Retinal pigment epithelial cell (primary cell): ENCODE data around the gene LMF2.

Source experiments
- DNase-seq: peaks from one replicate; pipeline ENCODE4 v3.0.0-alpha.2; 2010; ENCODE audit warnings: low read depth
- H3K4me3 ChIP-seq: 2 replicates; pipeline ENCODE4 v1.5.1; 2011; ENCODE audit warnings: mild to moderate bottlenecking, low read length, control low read depth, moderate library complexity
- TF ChIP-seq, protein P1 (sequence below): conservative IDR thresholded peaks from 2 replicates; pipeline ENCODE4 v1.5.1; 2011; ENCODE audit warnings: low read depth, low read length, control low read depth, inconsistent platforms

Gene LMF2

DNA sequence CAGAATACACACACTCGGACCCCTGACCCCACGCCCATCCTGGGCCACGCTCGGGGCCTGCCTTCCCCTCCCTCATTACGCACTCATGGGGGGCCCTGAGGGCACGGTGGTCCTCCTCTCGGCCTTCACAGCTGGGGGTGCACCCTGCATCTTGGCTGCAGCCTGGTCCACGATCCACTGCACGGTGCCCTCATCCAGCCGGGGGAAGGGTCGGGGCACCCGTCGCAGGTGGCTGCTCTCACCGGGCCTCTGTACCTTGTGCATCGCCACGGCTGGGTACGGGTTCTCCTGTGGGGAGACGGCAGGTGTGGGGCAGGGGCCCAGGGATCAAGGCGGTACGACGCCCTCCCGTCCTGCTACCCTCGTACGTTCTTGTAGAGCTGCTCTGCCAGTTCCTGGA, 43.1 kb downstream of the LMF2 start:
- DNase-seq = no peak
- TF ChIP-seq, protein P1, sequence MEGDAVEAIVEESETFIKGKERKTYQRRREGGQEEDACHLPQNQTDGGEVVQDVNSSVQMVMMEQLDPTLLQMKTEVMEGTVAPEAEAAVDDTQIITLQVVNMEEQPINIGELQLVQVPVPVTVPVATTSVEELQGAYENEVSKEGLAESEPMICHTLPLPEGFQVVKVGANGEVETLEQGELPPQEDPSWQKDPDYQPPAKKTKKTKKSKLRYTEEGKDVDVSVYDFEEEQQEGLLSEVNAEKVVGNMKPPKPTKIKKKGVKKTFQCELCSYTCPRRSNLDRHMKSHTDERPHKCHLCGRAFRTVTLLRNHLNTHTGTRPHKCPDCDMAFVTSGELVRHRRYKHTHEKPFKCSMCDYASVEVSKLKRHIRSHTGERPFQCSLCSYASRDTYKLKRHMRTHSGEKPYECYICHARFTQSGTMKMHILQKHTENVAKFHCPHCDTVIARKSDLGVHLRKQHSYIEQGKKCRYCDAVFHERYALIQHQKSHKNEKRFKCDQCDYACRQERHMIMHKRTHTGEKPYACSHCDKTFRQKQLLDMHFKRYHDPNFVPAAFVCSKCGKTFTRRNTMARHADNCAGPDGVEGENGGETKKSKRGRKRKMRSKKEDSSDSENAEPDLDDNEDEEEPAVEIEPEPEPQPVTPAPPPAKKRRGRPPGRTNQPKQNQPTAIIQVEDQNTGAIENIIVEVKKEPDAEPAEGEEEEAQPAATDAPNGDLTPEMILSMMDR = no peak
- no peak overlapping the region for H3K4me3 ChIP-seq

DNA sequence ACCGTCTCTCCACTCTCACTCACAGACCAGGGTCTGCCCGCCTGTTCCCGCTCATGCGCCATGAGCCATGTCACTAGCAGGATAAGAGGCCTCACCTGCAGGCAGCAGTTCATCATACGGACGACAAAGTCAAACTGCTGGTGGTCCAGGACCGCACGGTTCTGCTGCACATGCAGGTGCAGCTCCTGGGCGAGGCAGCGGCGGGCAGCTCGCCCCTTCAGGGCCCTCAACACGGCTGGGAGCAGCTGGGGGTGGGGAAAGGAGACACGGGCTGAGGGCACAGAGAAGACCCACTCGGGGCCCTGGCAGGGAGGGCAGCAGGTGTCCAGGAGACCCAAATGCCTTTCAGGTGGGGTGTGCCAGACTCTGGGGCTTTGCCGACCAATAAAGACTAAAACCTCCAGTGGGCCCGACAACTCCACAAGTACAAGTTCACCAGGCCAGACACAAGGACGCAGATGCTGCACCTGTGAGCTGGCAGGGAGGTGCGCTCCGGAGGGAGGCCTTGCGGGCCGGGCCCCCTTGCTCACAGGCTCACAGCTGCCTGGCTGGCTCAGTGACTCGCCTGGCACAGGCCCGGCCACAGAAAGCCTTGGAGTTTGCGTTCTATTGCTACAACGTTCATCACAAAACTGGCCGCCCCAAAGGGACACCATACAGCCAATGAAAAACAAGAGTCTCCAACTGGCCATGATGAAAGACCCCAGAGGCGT, 44.2 kb downstream of the LMF2 start:
- no peak overlapping the region for H3K4me3 ChIP-seq
- no peak for DNase-seq
- TF ChIP-seq, protein P1 = no peak

DNA sequence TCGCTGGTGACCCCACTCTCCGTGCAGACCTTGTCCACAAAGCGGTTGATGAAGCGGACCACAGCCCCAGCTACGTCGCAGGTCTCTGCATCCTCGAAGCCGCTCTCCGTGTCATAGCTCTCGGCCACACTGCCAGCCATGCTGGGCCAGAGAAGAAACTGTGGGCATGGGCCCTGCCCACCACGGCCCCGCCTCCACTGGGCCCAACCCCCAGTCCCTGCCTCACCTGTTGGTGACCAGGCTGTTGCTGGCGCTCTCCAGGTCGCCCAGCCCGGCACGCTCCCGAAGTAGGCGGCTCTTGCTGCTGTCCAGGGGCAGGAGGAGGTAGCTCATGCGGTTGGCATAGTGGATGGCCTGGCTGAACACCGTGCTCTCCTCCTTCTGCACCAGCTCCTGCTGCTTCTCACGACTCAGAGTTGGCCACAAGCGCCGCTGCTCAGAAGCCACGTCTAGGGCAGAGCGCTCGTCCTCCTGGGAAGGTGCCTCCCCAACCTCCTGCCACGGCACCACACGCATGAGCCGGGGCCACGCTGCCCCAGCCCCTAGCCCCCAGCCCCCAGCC, 45.4 kb downstream of the LMF2 start:
- DNase-seq = no peak
- no peak overlapping the region for H3K4me3 ChIP-seq
- TF ChIP-seq, protein P1 = no peak

DNA sequence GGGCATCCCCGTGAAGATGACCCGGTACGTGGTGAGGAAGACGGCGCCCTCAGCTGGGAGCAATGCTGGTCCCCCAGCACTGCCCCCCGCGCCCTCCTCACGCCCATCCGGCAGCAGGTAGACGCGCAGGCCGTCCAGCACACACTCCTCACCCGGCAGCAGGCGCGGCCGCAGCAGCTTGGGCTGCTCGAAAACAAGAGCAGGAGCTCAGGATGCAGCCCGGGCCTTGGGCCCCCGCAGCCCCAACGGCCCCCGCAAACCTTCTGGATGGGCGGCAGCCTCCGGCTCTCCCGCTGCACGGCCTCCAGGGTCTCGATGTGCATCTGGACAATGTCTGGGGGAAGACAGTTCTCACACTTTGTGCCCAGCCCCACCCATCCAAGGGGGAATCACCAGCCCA, 46.0 kb downstream of the LMF2 start:
- TF ChIP-seq, protein P1 = no peak
- DNase-seq = no peak
- no peak overlapping the region for H3K4me3 ChIP-seq

DNA sequence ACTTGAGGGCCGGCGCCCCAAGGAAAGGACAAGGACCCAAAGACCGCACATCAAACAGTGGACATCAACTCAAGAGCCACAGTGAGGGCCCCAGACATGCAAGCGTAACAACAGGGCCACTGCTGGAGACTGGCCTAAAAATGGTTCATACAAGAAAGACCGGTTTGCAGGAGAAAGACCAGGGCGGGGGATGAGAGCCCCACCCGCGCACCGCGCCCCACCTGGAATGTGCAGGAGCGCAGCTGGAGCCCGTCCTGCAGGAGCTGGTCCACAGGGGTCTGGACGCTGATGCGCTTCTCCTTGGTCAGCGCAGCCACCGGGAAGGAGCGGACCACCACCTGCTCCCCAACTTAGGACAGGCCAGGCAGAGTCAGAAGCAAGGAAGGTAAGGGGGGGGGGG, 46.6 kb downstream of the LMF2 start:
- no peak overlapping the region for H3K4me3 ChIP-seq
- DNase-seq = no peak
- TF ChIP-seq, protein P1 = no peak

DNA sequence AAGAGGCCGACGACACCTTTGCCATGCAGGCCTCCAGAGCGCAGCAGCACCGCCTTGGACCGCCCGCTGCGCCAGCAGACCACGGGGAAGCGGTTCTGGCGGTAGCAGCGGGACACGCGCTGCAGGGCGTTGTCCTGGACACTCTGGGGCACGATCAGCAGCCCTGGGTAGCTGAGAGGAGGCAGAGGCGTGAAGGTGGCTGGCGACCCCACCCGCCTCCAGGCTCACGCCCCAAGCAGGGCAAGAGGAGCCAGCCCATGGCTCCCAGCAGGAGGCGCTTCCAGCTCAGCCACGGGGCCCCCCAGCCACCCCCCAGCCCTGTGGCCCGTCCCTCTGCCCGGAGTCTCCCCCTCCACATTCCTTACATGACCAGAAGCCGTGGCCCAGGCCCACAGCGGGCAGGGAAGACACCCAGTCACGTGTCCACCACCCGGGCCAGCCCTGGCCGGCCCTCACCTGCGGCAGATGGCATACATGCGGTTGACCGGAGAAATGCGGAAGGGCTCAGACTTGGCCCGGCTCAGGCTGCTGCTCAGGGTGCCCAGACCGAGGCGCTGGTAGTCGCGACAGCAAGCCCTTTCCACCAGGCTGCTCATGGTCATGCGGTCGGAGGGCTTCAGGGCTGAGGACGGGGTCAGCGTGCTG, 47.9 kb downstream of the LMF2 start:
- DNase-seq = no peak
- TF ChIP-seq, protein P1 = no peak
- no peak overlapping the region for H3K4me3 ChIP-seq

DNA sequence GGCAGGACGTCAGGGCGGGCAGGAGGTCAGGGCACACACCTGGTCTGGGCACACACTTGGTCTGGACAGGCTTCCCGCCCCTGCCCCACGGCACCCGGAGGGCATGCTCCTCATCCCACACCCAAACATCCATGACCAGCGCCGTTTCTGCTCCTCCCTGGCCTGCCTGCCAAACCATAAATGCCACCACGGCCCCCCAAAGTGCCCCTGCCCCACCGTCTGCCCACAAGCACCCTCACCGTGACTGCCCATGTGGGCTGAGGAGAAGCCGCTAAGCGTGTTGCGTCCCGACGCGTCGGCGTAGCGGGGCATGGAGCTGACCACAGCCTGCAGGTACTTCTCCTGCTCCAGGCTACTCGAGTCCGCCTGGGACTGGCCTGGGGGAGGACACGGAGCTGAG, 48.5 kb downstream of the LMF2 start:
- DNase-seq = no peak
- TF ChIP-seq, protein P1 = no peak

More for the DNA sequence above, 48.5 kb downstream of the LMF2 start:
- no peak overlapping the region for H3K4me3 ChIP-seq
